ENCODE results near the gene TBC1D22A.

TBC1D22A gene

DNA sequence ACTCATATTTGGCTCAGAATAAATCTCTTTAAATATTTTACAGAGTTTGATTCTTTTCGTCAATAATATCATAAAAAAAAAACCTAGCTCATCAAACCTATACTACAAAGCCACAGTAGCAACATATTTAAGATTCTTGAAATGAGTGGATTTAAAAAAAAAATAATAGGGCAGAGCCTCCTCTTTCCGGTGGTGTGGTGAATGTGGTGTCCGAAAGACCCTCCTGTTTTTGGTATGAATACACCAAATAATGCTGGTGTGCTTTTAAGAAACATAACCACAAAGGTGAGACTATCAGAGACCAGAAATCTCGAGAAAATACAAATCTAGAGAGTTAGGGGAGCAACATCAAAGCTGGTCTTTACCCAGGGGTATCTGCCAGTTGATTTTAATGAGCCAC is 342.6 kb downstream of the TBC1D22A start:
- no peak for TF ChIP-seq CTCF (IDR thresholded peaks at IDR 0.05)
- DNase-seq (ENCODE audit: low spot score) = no peak
- Histone ChIP-seq H3K27ac (no peak overlapping the region), H3K4me3 (no peak overlapping the region)

- Histone ChIP-seq H3K4me3 (no peak overlapping the region), H3K27ac (no peak overlapping the region)
- no peak for DNase-seq (ENCODE audit: low spot score)
- no peak for TF ChIP-seq CTCF (IDR thresholded peaks at IDR 0.05)
These were observed 344.4 kb downstream of the TBC1D22A start for GRCh38 chr22:47106806-47107205.

- Histone ChIP-seq H3K4me3 (no peak overlapping the region), H3K27ac (no peak overlapping the region)
- no peak for TF ChIP-seq CTCF (IDR thresholded peaks at IDR 0.05)
- no peak for DNase-seq (ENCODE audit: low spot score)
These were observed 345.0 kb downstream of the TBC1D22A start for GRCh38 chr22:47107431-47107830.

- DNase-seq (ENCODE audit: low spot score) = peak; percentile 63
- Histone ChIP-seq H3K4me3 (no peak overlapping the region), H3K27ac (no peak overlapping the region)
- no peak for TF ChIP-seq CTCF (IDR thresholded peaks at IDR 0.05)
These were observed 348.5 kb downstream of the TBC1D22A start for GRCh38 chr22:47110817-47111443.

GRCh38 chr22:47111626-47112581 is 349.5 kb downstream of the TBC1D22A start:
- peak; percentile 56 for DNase-seq (ENCODE audit: low spot score)
- no peak overlapping the region for H3K27ac ChIP-seq
- no peak overlapping the region for H3K4me3 ChIP-seq
- no peak for TF ChIP-seq CTCF (IDR thresholded peaks at IDR 0.05)

GRCh38 chr22:47112582-47112965 is 350.1 kb downstream of the TBC1D22A start:
- DNase-seq (ENCODE audit: low spot score) = no peak
- no peak overlapping the region for H3K4me3 ChIP-seq
- H3K27ac ChIP-seq = no peak overlapping the region
- no peak for TF ChIP-seq CTCF (IDR thresholded peaks at IDR 0.05)
